Lower leg skin (tissue), 3 donors: ENCODE data around the gene NCEH1.

Experiments used
- CTCF ChIP-seq, 3 donors: fragments of 450-650 bp; IDR thresholded peaks; one replicate each; pipeline ENCODE4 v1.5.1; 2016; ENCODE audit warnings: antibody characterized with exemption in 3 of 3, mild to moderate bottlenecking in 3 of 3, moderate library complexity in 2 of 3
- POLR2A ChIP-seq, 2 donors: fragments of 450-650 bp; IDR thresholded peaks; one replicate each; pipeline ENCODE4 v1.6.1; 2016 to 2017; ENCODE audit warnings: antibody characterized with exemption in 2 of 2, mild to moderate bottlenecking in 1 of 2, moderate library complexity in 1 of 2

GRCh38 chr3:172634948-172635347 lies 75.9 kb downstream of the NCEH1 start:
- TF ChIP-seq CTCF (IDR thresholded peaks at IDR 0.05), result no peak
- TF ChIP-seq POLR2A (IDR thresholded peaks at IDR 0.05), result no peak
